HEK293T (cell line): ENCODE data around the gene JPT2.

ENCODE experiments used
- BHLHE40 ChIP-seq: fragments of 450-650 bp; IDR thresholded peaks from 2 replicates; pipeline ENCODE4 v1.6.1; 2016; ENCODE audit warnings: mild to moderate bottlenecking, moderate library complexity, borderline replicate concordance
- ELF4 ChIP-seq: fragments of 450-650 bp; IDR thresholded peaks from 2 replicates; pipeline ENCODE4 v1.6.1; 2017; ENCODE audit warnings: antibody characterized with exemption
- FOXA1 ChIP-seq: fragments of 450-650 bp; IDR thresholded peaks from 2 replicates; pipeline ENCODE4 v1.6.1; 2016; ENCODE audit warnings: mild to moderate bottlenecking
- FOXM1 ChIP-seq: fragments of 450-650 bp; IDR thresholded peaks from 2 replicates; pipeline ENCODE4 v1.6.1; 2017; ENCODE audit warnings: mild to moderate bottlenecking, borderline replicate concordance
- HDGF ChIP-seq: fragments of 450-650 bp; IDR thresholded peaks from 2 replicates; pipeline ENCODE4 v1.6.1; 2017; ENCODE audit warnings: antibody characterized with exemption, borderline replicate concordance
- SP1 ChIP-seq: fragments of 450-650 bp; IDR thresholded peaks from 2 replicates; pipeline ENCODE4 v1.6.1; 2017
- SUZ12 ChIP-seq: fragments of 450-650 bp; IDR thresholded peaks from 2 replicates; pipeline ENCODE4 v1.6.1; 2016; ENCODE audit warnings: mild to moderate bottlenecking

DNA sequence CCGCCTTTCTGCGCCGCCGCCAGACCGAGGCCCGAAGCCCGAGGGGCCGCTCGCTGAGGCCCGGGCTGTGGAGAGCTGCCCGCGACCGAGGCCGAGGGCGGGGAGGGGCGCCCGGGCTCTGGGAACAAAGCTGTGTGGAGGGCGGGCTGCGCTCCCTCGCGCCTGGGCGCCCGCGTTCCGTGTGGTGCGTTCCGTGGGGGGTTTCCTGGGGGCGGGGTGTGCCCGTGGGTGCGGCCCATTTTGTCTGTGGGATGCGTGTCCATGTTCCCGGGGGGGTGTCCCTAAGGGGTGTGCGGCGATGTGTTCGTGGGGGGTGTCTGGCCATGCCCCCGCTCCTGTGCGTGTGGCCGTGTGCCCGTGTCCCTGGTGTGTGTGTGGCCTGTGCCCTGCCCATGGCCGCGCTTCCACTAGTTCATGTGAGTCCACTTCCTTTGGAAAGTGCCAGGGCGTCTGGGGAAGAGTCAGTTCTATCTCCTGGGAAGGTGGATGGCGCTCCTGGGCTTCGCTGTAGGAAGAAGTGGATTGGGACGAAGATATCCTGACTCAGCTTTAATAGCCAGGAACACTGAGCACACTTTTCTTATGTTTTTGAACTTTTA is 520 bp downstream of the JPT2 start:
- TF ChIP-seq SUZ12 (no peak), SP1 (no peak), FOXM1 (no peak), BHLHE40 (no peak), HDGF (no peak), ELF4 (no peak), FOXA1 (no peak)
